Breast epithelium (tissue), 3 donors: ENCODE data around the gene EIF3J.
"Not testable (repeated sequence)": the region's sequence is repeated elsewhere in the genome, so short reads cannot be mapped to it uniquely, and the experiment has no call there.

Source experiments
- POLR2AphosphoS5 ChIP-seq, 3 donors: sonication (generic); formaldehyde crosslinking; IDR thresholded peaks; one replicate each; pipeline ENCODE4 v1.6.1; 2017; ENCODE audit warnings: antibody characterized with exemption in 3 of 3
- TF ChIP-seq, protein P1 (sequence below), 3 donors: fragments of 450-650 bp; IDR thresholded peaks; one replicate each; pipeline ENCODE4 v1.5.1; 2016 to 2017; ENCODE audit warnings: antibody characterized with exemption in 3 of 3, mild to moderate bottlenecking in 3 of 3, moderate library complexity in 3 of 3

DNA sequence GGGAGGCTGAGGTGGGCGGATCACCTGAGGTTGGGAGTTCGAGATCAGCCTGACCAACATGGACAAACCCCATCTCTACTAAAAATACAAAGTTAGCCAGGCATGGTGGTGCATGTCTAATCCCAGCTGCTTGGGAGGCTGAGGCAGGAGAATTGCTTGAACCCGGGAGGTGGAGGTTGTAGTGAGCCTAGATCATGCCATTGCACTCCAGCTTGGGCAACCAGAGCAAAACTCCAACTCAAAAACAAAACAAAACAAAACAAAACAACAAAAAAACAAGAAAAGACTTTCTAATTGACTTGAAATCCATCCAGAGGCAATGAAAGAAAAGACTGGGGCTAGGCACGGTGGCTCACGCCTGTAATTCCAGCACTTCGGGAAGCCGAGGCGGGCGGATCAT is 12.2 kb downstream of the EIF3J start:
- TF ChIP-seq POLR2AphosphoS5 (IDR thresholded peaks at IDR 0.05): not testable (repeated sequence)
- TF ChIP-seq, protein P1, sequence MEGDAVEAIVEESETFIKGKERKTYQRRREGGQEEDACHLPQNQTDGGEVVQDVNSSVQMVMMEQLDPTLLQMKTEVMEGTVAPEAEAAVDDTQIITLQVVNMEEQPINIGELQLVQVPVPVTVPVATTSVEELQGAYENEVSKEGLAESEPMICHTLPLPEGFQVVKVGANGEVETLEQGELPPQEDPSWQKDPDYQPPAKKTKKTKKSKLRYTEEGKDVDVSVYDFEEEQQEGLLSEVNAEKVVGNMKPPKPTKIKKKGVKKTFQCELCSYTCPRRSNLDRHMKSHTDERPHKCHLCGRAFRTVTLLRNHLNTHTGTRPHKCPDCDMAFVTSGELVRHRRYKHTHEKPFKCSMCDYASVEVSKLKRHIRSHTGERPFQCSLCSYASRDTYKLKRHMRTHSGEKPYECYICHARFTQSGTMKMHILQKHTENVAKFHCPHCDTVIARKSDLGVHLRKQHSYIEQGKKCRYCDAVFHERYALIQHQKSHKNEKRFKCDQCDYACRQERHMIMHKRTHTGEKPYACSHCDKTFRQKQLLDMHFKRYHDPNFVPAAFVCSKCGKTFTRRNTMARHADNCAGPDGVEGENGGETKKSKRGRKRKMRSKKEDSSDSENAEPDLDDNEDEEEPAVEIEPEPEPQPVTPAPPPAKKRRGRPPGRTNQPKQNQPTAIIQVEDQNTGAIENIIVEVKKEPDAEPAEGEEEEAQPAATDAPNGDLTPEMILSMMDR (IDR thresholded peaks at IDR 0.05): not testable (repeated sequence)
